B cell (primary cell): ENCODE results near the gene TRAP1.

ENCODE experiments used
- CTCF ChIP-seq: fragments of 200-600 bp; IDR thresholded peaks from one replicate; pipeline ENCODE4 v1.8.0; 2022; ENCODE audit warnings: antibody characterized with exemption, mild to moderate bottlenecking
- EZH2 ChIP-seq: IDR thresholded peaks from 2 replicates; pipeline ENCODE4 v1.6.1; 2012; ENCODE audit warnings: borderline replicate concordance, low read depth, mild to moderate bottlenecking, moderate library complexity, low read length; ENCODE audit not compliant: insufficient read depth, poor library complexity, severe bottlenecking

GRCh38 chr16:3745751-3746355 is 28.5 kb upstream of the TRAP1 start:
- TF ChIP-seq EZH2 (no peak), CTCF (no peak)
